Measurements from ENCODE around the gene PSMA6.

DNA sequence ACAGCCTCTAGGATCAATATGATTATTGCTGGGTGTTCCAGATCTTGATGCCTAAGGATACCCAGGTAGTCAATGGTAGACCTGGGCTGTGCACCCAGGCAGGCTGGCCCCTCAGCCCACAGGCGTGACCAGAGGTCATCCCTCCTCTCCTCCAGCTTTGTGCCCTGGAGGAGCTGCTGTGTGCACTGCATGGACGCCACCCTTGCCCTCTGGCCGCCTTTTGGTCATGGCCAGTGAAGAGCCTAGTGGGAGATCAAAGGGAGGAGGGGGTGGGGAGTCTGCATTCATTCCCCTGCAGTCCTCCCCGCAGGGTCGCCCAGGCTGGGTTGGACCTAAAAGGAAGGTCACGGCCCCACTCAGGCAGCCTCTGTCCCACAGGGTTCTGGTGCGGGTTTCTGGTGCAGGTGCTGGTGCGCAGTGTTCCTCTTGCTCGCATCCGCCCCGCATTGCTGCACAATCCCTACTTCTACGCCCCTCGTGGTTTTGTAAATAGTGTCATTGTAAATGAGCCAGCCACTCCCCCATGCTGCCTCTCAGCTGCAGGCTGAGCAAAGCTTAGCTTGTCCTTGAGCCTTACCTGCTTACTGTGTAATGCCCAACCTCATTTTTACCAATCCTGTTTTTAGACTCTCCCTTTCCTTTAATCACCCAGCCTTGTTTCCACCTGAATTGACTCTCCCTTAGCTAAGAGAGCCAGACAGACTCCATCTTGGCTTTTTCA lies 55.3 kb downstream of the PSMA6 start:
- TF ChIP-seq EZH2 (optimal IDR thresholded peaks at IDR 0.05; ENCODE audit: low read depth, low read length) (no peak), EZH2phosphoT487 (IDR thresholded peaks at IDR 0.05; ENCODE audit: low read length) (no peak)
- TF ChIP-seq, protein P1, sequence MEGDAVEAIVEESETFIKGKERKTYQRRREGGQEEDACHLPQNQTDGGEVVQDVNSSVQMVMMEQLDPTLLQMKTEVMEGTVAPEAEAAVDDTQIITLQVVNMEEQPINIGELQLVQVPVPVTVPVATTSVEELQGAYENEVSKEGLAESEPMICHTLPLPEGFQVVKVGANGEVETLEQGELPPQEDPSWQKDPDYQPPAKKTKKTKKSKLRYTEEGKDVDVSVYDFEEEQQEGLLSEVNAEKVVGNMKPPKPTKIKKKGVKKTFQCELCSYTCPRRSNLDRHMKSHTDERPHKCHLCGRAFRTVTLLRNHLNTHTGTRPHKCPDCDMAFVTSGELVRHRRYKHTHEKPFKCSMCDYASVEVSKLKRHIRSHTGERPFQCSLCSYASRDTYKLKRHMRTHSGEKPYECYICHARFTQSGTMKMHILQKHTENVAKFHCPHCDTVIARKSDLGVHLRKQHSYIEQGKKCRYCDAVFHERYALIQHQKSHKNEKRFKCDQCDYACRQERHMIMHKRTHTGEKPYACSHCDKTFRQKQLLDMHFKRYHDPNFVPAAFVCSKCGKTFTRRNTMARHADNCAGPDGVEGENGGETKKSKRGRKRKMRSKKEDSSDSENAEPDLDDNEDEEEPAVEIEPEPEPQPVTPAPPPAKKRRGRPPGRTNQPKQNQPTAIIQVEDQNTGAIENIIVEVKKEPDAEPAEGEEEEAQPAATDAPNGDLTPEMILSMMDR (IDR thresholded peaks at IDR 0.05; ENCODE audit: low read length), result no peak

All from MM.1S (cell line).